ENCODE results near the gene CDH13.

CDH13 gene

DNA sequence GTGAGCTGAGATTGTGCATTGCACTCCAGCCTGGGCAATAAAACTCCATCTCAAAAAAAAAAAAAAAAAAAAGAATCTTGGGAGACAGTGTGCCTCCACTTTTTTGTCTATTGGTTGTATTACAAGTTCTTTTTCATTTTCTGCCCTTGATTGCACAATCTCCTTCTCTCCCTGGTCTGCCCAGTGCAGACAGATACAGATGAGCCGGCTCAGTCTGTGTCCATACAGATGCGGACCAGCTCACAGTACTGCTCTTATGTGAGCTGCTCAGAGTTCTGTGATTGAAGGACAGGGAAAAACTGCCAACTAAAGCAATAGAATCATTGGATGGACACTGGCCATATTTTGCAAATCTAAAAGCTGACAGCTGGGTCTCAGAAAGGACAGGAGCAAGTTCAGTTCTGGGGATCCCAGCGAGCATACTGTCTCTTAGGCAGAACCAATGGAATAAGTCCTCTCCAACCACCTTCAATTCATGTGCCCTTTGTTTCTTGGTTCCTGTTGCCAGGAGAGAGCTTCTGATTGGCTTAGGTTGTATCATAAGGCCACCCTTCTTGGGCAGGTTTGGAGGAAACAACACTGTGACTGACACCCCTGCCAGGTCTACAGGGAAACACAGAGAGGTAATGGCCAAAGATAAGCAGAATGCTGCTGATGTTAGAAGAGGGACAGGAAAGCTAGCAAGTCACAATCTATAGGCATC, 685.4 kb downstream of the CDH13 start:
- Histone ChIP-seq H3K9me3 (ENCODE audit: control insufficient read depth, insufficient read depth, low read depth, low read length) (no peaks in the 10 kb centered on the region), H3K27ac (ENCODE audit: extremely low read depth, low read depth, low read length) (no peak overlapping the region), H3K36me3 (ENCODE audit: control insufficient read depth in 2 of 2, insufficient read depth in 1 of 2, low read length in 2 of 2) (no peaks in the 10 kb centered on the region), H3K4me1 (ENCODE audit: control insufficient read depth, insufficient read depth, low read length) (no peaks in the 10 kb centered on the region), H3K4me3 (ENCODE audit: low read depth, low read length) (no peak overlapping the region)
- ChIA-PET CTCF (interaction anchor here (0.6 kb wide), 1 partner anchor 268 kb away, joined by 3 read pairs; no protein-coding TSS in a partner anchor), POLR2A (no interaction called here)
- TF ChIP-seq REPIN1 (tag by site-specific recombination; IDR thresholded peaks at IDR 0.05; ENCODE audit: low read depth) (no peak), ZNF292 (tag by site-specific recombination; IDR thresholded peaks at IDR 0.05; ENCODE audit: borderline replicate concordance, low read depth) (no peak), ZNF121 (tag by site-specific recombination; IDR thresholded peaks at IDR 0.05) (no peak), ZNF544 (tag by site-specific recombination; IDR thresholded peaks at IDR 0.05) (no peak), BCL11A (tag by site-specific recombination; IDR thresholded peaks at IDR 0.05; ENCODE audit: low read depth) (no peak), ZNF426 (tag by site-specific recombination; IDR thresholded peaks at IDR 0.05) (no peak), ZNF76 (tag by site-specific recombination; IDR thresholded peaks at IDR 0.05; ENCODE audit: borderline replicate concordance, low read depth) (no peak), ZFP41 (tag by site-specific recombination; IDR thresholded peaks at IDR 0.05; ENCODE audit: borderline replicate concordance) (no peak), SALL2 (tag by site-specific recombination; IDR thresholded peaks at IDR 0.05; ENCODE audit: borderline replicate concordance) (no peak), ZNF24 (tag by site-specific recombination; IDR thresholded peaks at IDR 0.05) (no peak), KLF1 (tag by site-specific recombination; IDR thresholded peaks at IDR 0.05) (no peak)
- TF ChIP-seq, protein P1, sequence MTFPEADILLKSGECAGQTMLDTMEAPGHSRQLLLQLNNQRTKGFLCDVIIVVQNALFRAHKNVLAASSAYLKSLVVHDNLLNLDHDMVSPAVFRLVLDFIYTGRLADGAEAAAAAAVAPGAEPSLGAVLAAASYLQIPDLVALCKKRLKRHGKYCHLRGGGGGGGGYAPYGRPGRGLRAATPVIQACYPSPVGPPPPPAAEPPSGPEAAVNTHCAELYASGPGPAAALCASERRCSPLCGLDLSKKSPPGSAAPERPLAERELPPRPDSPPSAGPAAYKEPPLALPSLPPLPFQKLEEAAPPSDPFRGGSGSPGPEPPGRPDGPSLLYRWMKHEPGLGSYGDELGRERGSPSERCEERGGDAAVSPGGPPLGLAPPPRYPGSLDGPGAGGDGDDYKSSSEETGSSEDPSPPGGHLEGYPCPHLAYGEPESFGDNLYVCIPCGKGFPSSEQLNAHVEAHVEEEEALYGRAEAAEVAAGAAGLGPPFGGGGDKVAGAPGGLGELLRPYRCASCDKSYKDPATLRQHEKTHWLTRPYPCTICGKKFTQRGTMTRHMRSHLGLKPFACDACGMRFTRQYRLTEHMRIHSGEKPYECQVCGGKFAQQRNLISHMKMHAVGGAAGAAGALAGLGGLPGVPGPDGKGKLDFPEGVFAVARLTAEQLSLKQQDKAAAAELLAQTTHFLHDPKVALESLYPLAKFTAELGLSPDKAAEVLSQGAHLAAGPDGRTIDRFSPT (tag by site-specific recombination; IDR thresholded peaks at IDR 0.05) = no peak
- TF ChIP-seq, protein P2, sequence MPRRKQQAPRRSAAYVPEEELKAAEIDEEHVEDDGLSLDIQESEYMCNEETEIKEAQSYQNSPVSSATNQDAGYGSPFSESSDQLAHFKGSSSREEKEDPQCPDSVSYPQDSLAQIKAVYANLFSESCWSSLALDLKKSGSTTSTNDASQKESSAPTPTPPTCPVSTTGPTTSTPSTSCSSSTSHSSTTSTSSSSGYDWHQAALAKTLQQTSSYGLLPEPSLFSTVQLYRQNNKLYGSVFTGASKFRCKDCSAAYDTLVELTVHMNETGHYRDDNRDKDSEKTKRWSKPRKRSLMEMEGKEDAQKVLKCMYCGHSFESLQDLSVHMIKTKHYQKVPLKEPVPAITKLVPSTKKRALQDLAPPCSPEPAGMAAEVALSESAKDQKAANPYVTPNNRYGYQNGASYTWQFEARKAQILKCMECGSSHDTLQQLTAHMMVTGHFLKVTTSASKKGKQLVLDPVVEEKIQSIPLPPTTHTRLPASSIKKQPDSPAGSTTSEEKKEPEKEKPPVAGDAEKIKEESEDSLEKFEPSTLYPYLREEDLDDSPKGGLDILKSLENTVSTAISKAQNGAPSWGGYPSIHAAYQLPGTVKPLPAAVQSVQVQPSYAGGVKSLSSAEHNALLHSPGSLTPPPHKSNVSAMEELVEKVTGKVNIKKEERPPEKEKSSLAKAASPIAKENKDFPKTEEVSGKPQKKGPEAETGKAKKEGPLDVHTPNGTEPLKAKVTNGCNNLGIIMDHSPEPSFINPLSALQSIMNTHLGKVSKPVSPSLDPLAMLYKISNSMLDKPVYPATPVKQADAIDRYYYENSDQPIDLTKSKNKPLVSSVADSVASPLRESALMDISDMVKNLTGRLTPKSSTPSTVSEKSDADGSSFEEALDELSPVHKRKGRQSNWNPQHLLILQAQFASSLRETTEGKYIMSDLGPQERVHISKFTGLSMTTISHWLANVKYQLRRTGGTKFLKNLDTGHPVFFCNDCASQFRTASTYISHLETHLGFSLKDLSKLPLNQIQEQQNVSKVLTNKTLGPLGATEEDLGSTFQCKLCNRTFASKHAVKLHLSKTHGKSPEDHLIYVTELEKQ (tag by site-specific recombination; IDR thresholded peaks at IDR 0.05; ENCODE audit: borderline replicate concordance) = no peak

DNA sequence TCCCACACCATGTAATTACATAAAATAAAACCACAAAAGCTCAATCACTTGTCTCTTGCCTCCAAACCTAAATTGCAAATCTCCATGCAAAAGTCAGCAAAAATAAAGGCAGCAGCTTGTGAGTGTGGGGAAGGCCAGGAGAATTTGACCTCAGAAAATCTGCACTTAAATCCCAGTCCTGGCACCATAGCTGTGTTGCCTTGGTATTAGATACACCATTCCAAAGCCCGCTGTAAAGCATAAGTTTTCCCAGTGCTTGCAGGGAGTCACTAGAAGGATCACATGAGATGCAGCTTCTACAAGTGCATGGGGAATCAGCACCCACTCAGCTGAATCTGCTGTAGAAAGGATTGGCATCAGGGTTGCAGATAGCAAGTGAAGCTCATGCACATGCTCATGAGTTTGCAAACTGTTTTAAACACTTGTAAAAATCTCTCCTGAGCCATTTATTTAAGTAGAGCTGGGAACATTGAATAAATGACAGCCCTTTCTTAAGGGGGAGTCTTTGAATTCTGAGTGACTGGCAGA, 686.0 kb downstream of the CDH13 start:
- Histone ChIP-seq H3K36me3 (ENCODE audit: control insufficient read depth in 2 of 2, insufficient read depth in 1 of 2, low read length in 2 of 2) (no peaks in the 10 kb centered on the region), H3K9me3 (ENCODE audit: control insufficient read depth, insufficient read depth, low read depth, low read length) (no peaks in the 10 kb centered on the region), H3K4me1 (ENCODE audit: control insufficient read depth, insufficient read depth, low read length) (no peaks in the 10 kb centered on the region), H3K27ac (ENCODE audit: extremely low read depth, low read depth, low read length) (no peak overlapping the region), H3K4me3 (ENCODE audit: low read depth, low read length) (no peak overlapping the region)
- POLR2A ChIA-PET = no interaction called here
- no peak for TF ChIP-seq SCRT2 (tag by site-specific recombination; IDR thresholded peaks at IDR 0.05)
- CTCF ChIA-PET = no interaction called here

DNA sequence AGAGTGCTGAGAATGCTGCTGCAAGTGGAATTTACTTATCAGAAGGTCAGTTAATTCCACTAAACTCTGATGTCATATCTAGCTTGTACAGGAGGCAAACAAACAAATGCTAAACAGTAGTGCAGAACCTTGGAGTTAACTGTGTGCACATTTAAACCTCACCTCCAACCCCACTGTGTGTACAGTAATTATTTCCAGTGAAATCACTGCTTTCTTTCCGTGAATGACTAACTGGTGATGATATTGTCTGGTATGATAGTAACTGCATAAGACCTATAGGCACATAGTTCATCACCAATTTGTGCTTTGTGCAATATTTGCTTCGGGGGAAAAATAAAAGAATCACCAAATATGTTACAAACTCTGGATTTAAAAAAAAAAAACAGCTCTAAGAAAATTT, 688.5 kb downstream of the CDH13 start:
- Histone ChIP-seq H3K4me1 (ENCODE audit: control insufficient read depth, insufficient read depth, low read length) (no peaks in the 10 kb centered on the region), H3K9me3 (ENCODE audit: control insufficient read depth, insufficient read depth, low read depth, low read length) (no peaks in the 10 kb centered on the region), H3K4me3 (ENCODE audit: low read depth, low read length) (no peak overlapping the region), H3K27ac (ENCODE audit: extremely low read depth, low read depth, low read length) (no peak overlapping the region), H3K36me3 (ENCODE audit: control insufficient read depth in 2 of 2, insufficient read depth in 1 of 2, low read length in 2 of 2) (no peaks in the 10 kb centered on the region)
- ChIA-PET POLR2A (no interaction called here), CTCF (no interaction called here)
- TF ChIP-seq, protein P3, sequence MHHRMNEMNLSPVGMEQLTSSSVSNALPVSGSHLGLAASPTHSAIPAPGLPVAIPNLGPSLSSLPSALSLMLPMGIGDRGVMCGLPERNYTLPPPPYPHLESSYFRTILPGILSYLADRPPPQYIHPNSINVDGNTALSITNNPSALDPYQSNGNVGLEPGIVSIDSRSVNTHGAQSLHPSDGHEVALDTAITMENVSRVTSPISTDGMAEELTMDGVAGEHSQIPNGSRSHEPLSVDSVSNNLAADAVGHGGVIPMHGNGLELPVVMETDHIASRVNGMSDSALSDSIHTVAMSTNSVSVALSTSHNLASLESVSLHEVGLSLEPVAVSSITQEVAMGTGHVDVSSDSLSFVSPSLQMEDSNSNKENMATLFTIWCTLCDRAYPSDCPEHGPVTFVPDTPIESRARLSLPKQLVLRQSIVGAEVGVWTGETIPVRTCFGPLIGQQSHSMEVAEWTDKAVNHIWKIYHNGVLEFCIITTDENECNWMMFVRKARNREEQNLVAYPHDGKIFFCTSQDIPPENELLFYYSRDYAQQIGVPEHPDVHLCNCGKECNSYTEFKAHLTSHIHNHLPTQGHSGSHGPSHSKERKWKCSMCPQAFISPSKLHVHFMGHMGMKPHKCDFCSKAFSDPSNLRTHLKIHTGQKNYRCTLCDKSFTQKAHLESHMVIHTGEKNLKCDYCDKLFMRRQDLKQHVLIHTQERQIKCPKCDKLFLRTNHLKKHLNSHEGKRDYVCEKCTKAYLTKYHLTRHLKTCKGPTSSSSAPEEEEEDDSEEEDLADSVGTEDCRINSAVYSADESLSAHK (tag by site-specific recombination; IDR thresholded peaks at IDR 0.05) = no peak
- TF ChIP-seq ZFP69B (tag by site-specific recombination; IDR thresholded peaks at IDR 0.05) (no peak), KLF7 (tag by site-specific recombination; IDR thresholded peaks at IDR 0.05; ENCODE audit: borderline replicate concordance) (no peak), ZNF544 (tag by site-specific recombination; IDR thresholded peaks at IDR 0.05) (no peak), ZNF133 (tag by site-specific recombination; IDR thresholded peaks at IDR 0.05) (no peak)
- TF ChIP-seq, protein P4, sequence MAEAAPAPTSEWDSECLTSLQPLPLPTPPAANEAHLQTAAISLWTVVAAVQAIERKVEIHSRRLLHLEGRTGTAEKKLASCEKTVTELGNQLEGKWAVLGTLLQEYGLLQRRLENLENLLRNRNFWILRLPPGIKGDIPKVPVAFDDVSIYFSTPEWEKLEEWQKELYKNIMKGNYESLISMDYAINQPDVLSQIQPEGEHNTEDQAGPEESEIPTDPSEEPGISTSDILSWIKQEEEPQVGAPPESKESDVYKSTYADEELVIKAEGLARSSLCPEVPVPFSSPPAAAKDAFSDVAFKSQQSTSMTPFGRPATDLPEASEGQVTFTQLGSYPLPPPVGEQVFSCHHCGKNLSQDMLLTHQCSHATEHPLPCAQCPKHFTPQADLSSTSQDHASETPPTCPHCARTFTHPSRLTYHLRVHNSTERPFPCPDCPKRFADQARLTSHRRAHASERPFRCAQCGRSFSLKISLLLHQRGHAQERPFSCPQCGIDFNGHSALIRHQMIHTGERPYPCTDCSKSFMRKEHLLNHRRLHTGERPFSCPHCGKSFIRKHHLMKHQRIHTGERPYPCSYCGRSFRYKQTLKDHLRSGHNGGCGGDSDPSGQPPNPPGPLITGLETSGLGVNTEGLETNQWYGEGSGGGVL (tag by site-specific recombination; IDR thresholded peaks at IDR 0.05) = no peak

Measured in HEK293 (cell line).